Measurements from ENCODE around the gene GAK.
"Not testable (repeated sequence)": the region's sequence is repeated elsewhere in the genome, so short reads cannot be mapped to it uniquely, and the experiment has no call there.

GRCh38 chr4:919004-919680, 13.0 kb downstream of the GAK start:
- TF ChIP-seq CTCF, POLR2A (IDR thresholded peaks at IDR 0.05): not testable (repeated sequence)
